NCI-H1436 treated with DMSO at 0.1 percent for 48 hours (cell line): ENCODE data around the gene TADA1.
"Not testable (repeated sequence)": the region's sequence is repeated elsewhere in the genome, so short reads cannot be mapped to it uniquely, and the experiment has no call there.

ENCODE experiments used
- DNase-seq: peaks from one replicate; lab custom pipeline; 2025; lab: John Stamatoyannopoulos, UW

Gene TADA1

DNA sequence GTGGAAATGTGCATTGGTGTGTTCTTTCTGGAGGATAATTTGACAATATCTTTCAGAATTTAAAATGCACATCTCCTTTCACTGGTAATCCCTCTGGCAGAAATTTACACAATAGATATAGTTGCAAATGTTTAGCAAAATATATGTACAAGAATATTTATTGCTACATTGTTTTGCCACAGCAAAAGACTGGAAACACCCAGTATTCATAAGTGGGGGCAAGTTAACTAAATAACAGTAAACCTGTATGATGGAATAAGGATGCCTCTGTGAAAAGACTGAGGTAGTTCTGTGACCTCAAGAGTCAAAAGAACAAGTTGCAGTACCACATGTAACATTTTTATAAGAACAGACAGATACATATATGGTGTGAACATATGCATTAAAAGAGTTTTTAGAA, 13.7 kb upstream of the TADA1 start:
- DNase-seq: no peak

DNA sequence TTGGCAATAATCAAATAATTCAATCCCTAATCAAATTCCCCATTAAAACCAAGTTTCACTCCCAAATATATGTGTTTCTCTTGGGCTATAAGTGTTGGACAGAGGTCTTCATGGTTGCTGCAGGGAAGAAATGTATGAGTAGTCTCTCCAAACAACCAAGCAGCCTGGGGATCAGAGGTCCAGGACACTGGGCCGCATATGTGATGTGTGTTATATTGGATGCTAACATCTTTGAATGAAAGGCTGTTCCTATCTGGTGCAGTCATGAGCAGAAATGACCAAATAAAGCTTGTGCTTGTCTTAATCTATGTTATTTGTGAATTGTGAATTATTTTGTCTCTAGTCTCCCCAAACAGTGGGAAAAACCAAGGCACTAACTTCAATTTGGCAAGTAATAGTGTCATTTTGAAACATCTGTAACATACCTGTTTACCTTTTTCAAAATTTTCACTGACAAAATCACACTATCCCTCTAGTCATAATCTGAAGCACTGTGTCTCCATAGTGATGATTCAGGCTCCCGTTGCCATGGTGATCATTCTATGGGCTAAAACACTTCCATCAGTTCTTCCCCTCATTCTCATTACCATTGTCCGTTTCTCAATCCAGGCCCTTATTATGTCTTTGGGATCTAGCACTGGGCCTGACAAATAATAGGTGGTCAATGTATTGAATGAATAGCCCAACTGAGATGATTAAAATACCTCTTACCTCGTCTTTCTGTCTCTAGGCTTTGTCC, 12.5 kb upstream of the TADA1 start:
- no peak for DNase-seq

DNA sequence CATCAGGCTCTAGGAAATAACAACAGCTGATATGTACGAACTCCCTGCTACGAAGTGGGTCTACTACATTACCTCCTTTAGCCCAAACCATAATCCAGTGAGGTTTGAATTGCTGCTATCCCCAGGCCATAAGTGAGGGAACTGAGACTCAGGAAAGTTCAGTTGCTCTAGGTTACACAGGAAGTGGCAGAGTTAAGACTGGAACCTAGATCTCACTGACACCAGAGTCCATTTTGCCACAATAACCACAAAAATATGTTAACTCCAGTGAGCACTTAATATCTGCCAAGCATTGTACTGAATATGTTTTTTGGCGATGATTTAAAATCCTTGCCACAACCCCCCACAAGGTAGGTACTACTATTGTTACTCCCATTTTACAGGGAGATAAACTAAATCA, 8.9 kb upstream of the TADA1 start:
- DNase-seq: no peak

DNA sequence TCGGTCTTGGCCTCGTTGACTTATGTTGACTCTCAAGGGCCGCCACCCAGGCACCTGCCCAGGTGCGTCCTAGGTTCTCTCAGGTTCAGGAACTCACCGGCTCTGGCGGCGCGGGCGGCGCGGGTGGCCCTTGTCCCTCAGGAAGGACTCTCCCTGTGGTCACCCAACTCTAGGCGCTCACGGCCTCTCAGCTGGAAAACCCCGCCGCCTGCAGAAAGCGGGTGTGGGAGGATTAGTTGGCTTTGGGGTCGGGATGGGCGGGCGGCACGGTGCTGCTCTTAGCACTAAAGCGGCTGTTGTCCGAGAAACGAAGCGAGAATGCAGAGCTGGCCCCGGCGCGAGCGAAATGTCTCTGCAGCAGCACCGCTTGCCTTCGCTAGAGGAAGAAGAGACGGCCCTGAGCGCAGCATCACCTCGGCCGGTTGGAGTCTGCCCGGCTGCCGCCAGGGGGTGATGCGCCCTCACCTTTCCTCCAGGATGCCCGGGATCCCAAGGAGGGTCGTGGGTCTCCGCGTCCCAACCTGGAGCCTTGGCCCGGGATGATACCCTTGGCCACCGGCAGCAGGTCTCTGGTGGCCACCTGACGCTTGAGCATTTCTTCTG, 8.1 kb upstream of the TADA1 start:
- no peak for DNase-seq

DNA sequence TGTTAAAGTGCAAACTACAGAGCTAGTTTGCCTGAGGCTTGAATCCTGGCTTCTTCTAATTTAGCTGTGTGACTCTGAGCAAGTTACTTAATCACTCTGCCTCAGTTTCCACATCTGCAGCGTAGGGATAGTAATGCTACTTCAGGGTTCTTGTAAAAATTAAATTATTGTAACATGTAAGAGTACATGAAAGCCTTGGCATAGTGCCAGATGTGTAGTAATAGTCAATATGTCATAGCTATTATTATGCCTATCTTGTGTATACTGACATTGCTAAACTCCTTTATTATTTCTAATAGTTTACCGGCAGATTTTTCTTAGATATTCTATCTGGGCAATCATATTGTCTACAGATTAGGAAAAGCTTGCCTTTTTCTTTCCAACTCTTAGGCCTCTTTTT, 6.8 kb upstream of the TADA1 start:
- no peak for DNase-seq

DNA sequence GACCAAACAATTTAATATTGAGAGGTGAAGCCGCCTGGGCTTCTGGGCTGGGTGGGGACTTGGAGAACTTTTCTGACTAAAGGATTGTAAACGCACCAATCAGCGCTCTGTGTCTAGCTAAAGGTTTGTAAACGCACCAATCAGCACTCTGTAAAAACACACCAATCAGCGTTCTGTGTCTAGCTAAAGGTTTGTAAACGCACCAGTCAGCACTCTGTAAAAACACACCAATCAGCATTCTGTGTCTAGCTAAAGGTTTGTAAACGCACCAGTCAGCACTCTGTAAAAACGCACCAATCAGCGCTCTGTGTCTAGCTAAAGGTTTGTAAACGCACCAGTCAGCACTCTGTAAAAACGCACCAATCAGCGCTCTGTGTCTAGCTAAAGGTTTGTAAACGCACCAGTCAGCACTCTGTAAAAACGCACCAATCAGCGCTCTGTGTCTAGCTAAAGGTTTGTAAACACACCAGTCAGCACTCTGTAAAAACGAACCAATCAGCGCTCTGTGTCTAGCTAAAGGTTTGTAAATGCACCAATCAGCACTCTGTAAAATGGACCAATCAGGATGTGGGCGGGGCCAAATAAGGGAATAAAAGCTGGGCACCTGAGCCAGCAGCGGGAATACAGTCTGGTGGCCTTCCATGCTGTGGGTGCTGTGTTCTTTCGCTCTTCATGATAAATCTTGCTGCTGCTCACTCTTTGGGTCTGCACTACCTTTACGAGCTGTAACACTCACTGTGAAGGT, 2.3 kb upstream of the TADA1 start:
- DNase-seq: not testable (repeated sequence)

DNA sequence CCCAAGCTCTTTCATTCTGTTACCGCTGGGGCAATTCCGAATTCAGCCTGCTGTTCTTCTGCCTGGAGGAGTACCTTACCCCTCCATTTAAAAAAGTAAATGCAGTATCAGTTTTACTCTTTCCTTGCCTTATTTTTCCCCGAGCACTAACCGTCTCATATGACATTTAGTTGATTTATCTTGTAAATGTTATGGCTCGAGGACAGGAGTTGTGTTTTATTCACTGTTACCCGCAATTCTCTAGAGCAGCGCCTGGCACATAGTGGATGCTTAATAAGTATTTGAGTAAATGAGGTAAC, 425 bp upstream of the TADA1 start:
- no peak for DNase-seq

DNA sequence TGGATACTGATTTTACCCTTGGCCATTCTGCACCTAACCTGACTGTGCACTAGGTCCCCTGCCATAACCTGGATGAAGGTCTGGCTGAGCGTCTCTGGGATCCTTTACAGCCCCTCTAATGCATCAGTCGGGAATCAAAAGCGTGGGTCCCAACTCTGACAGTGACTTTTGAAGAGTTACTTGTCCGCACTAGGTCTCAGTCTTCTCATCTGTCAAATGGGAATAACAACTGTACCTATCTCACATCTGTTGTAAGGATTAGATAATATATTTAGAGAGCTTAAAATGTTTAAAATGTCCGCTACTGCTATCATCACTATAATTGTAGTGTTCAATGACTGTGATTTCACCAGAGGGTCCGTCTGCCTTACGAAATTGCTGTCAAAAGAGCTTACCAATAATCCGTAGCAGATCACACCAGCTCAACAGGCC, 746 bp downstream of the TADA1 start:
- DNase-seq: no peak

DNA sequence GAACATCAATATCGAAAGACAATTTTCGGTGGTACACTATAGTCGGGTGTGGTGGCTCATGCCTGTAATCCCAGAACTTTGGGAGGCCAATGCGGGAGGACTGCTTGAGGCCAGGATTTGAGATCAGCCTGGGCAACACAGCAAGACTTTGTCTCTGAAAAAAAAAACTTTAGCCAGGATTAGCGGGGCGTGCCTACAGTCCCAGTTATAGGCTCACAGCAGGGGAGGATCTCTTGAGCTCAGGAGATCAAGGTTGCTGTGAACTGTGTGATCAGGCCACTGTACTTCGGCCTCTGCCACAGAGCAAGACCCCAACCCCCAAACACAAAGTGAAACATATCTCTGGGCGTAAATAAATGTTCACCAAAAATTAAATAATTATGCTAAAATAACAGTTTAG, 1.6 kb downstream of the TADA1 start:
- DNase-seq: no peak

DNA sequence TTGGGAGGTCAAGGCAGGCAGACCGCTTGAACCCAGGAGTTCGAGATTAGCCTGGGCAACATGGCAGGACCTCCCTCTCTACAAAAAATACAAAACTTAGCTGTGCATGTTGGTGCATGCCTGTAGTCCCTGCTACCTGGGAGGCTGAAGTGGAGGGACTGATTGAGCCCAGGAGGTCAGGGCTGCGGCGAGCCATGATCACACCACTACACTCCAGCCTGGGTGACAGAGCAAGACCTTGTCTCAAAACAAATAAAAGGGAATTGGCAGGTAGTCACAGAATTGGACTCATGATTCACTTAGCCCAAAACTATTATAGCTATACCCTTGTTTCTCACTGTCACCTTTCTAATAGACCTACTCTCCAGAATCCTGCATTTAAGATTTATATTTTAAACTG, 5.5 kb downstream of the TADA1 start:
- no peak for DNase-seq

DNA sequence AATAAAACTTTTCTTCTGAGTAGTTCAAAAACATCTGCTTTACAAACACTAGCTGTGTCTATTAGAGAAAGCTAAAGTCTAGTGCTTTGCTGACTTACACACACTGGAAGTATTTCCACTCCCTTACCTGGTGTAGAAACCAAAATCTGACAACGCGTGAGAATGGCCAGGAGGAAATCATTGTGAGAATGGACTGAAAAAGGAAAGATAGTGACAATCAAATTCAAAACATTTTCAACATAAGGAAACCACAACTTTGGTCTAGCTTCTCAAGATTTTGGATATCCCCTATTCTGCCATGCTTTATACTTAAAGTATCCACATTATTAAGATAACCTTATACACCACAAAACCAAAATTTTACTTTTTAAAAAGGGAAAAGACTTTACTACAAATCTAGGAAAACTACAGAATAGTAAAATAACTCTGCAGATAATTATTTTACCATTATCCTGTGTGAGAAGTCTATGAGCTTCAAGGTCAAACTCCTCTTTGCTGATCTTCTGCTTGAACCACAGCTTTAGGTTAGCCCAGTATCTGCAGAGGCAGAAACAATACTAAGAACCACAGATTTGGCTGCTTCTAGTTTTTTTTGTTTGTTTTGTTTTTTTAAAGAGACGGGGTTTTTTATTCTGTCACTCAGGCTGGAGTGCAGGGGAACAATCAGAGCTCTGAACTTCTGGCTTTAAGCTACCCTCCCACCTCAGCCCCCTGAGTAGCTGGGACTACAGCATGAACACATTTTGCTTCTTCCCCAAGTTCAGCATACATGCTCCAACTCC, 6.6 kb downstream of the TADA1 start:
- DNase-seq: no peak

DNA sequence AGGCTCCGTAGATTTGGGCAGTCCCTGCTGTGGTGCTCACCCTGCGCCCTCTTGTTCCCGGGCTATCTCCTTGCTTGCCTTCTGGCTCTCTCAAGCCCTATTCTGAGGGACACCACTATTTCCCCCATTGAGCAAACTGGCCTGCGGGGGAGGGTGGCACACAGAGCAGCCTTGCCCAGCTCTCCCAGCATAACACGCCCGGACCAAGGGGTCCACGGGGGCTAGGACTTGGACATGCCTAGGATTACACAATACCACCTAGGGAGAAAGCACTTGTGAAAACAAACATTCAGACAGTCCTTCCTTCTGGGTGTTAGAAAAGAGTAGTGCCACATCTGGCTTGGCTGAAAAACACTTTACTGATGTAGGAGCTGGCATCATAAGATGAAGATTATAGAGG, 7.4 kb downstream of the TADA1 start:
- DNase-seq: no peak

DNA sequence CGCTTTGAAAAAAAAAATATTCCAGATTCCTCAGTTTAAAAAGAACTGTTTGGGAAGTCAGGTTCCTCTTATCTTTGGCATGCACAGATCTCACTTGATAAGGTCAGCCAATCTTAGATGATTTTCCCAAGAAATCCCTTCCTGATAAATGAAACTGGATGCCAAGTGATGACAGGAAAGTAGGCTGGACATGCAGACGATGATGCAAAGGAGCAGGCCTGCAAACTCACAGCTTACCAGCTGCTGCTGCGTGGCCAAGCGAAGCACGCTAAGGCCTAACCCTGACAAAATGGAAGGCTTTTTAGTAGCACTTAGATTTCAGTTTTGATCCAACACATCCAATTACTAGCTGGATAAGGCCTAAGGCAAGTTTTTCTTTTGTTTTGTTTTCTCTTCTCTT, 10.1 kb downstream of the TADA1 start:
- no peak for DNase-seq

DNA sequence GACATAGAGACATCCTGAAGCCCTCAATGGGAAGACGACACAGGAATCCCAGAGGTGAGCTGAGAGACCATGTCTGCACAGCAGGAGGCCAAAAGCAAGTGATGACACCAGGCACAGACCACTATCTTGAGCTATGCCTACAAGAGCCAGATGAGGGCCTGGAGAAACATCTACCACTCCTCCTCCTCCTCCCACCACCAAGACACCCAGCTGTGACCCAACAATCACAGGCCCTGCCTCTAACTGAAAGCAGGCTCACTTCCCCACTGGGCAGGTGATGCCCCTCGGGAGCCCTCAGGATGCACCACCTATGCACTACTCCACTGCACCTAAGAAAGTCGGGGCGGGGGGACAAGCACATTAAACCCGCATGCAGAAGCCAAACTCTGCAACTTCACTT, 16.5 kb downstream of the TADA1 start:
- DNase-seq: no peak

DNA sequence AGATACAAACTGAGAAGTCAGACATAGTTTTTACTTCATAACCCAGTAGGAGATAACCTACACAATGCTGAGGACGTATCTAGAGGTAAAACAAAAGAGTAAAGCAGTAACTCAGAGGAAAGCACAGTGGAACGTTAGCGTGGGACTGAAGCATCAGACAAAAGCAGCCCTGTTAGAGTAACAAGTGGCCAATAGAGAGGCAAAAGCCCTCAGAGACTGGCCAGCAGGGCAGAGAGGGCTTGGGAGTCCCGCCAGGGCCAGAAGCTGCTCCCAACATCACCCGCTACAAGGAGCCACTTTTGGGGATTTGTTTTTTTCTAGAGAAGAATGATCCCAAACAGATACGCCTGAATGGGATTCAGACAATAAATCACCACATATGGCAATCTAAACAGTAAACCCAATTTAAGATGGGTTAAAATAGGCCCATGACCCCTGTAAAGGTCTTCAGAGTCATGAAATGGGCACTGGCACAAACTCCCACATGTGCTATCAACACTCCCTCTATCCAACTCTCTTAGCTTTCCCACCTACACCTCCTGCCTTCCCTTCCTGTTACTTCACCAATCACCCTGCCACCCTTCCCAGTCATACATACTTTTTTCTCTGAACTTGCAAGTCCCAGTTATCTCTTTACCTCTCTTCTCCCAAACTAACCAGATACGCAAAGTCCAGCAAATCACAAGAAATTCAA, 17.2 kb downstream of the TADA1 start:
- DNase-seq: no peak

DNA sequence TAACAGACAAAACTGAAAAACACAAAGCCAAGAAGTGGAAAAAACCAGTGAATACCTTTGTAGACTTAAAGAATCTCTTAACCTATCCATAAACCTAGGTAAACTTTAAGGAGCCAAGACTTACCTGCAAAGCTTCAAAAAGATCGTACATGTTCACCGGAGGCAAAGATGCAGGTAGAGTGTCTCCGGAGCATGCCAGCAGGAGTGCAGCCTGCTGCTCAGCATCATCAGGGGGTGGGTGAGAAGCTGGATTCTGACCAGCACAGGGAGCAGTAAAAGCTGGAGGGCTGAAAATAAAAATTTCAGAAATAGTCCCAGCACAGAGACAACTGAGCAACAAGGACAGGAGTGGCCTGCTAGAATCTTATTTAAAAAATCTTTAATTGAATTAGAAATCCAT, 18.1 kb downstream of the TADA1 start:
- no peak for DNase-seq

DNA sequence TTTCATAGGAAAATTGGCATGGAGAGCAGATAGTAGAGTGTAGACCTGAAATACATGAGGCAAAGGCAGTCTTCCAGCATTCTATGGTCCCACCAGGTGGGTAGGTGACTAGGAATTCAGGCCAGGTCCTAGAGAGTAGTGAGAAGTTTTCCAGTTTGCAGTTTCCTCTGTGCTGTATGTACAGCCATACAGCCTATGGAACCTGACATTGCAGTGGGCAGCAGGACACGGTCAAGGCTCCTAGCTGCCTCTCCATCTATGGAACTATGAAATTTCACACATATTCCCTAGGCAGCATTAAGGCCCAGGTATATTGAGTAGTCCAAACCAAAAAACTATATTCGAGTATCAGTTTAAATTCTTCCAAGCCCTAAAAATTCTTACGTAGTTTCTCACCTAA, 20.5 kb downstream of the TADA1 start:
- no peak for DNase-seq

DNA sequence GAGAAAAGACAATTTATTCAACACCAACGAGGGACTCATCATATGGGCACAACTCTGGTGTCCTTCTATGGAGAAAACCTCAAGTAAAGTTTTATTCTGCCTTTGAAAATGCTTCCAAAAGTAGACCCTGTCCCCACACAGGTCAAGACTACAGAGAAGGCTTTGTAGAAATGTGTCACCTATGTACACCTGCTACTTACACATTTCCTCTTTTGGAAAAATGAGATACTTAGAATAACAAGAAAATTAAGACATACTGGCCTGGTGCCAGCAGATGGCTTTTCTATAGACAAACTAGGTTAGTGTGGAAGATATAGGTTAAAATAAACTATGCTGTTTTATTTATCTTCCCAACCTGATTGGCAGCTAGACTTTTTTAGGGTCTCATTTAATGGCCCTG, 23.1 kb downstream of the TADA1 start:
- DNase-seq: no peak

DNA sequence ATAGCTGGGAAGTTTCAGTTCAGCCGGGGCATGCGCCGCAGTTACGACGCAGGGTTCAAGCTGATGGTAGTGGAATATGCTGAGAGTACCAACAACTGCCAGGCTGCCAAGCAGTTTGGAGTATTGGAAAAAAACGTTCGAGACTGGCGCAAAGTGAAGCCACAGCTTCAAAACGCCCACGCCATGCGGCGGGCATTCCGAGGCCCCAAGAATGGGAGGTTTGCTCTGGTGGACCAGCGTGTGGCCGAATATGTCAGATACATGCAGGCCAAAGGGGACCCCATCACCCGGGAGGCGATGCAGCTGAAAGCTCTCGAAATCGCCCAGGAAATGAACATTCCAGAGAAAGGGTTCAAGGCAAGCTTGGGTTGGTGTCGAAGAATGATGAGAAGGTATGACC, 26.9 kb downstream of the TADA1 start:
- no peak for DNase-seq

DNA sequence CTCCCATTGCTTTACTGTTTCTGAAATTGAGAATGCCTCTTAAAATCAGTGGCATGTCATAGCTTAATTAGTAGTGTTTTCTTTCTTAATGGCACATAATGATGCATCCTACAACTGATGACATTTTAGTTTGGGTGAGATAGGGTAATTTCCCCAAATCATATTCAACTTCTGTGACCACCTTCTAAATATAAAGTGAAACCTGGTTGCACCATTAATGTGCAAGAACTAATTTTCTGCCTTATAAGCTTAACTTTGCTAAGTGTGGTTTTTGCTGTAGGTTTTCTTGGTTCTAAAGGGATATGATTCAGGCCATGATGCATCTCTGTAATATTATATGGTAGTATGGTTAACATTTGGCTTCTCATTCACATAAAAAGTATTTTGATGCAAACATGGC, 27.9 kb downstream of the TADA1 start:
- no peak for DNase-seq

DNA sequence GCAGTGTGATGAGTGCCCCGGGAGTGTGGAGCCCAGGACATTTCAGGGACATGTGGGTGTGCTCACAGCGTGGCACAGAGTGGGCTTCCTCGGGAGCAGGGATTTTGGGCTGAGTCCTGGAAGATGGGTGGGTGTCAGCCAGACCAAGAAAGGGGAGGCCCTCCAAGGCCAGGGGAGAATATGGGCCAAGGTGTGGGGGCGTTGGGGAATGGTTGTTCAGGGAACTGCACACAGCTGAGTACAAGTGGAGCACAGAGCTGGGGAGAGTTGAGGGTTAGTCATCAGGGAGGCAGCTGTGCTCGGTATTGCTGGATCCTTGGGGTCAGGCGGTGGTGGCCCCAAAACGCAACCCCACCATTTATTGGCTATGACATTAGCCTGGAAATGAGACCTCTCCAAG, 31.3 kb downstream of the TADA1 start:
- no peak for DNase-seq
